ENCODE results near the gene UBE2E1. TPM values are rescaled to one million over a fixed set of nuclear protein-coding genes. Genes with fewer than 3 reads are reported as not detected.

The UBE2E1 gene
- total RNA-seq (2022; extraction: Qiagen RNA extraction): 97.7 to 122 TPM (median 103 TPM) in 5 replicates

GRCh38 chr3:23805633-23806533 is at the start of gene UBE2E1:
Gene UBE2E1, plus strand, starts transcription at chr3:23805955. Its CDS starts 1,315 bp downstream, at chr3:23807270.

GRCh38 chr3:23916886-23917678 is 111.3 kb downstream of the UBE2E1 start, which contains the start of the genes NKIRAS1 and RPL15:
Gene NKIRAS1, minus strand, starts transcription at chr3:23916990. Its CDS starts 6,086 bp downstream, at chr3:23910904.
Gene RPL15, plus strand, starts transcription at chr3:23917132. Its CDS starts 728 bp downstream, at chr3:23917860.

Other genes starting within 250 kb of the UBE2E1 start
- gene NKIRAS1, start 111.0 kb downstream of the UBE2E1 start, total RNA-seq (2022; extraction: Qiagen RNA extraction): 9.6 to 15.0 TPM (median 10.5 TPM) in 5 replicates
- 2,997 to 3,081 TPM (median 3,066 TPM) in 5 replicates for gene RPL15, start 111.2 kb downstream of the UBE2E1 start, total RNA-seq (2022; extraction: Qiagen RNA extraction)
- gene NR1D2, start 139.3 kb downstream of the UBE2E1 start, total RNA-seq (2022; extraction: Qiagen RNA extraction): 10.0 to 13.1 TPM (median 12.4 TPM) in 5 replicates